A549 treated with CORT108297 at 1 μM for 4 hours (cell line): ENCODE data around the gene OSGEPL1. TPM values are rescaled to one million over a fixed set of nuclear protein-coding genes. Genes with fewer than 3 reads are reported as not detected.

Experiments used
- total RNA-seq: library from RNA; stranded (reverse); fragments of 200-300 nt; extraction: Qiagen RNA extraction; gene quantifications from 5 replicates; pipeline ENCODE4 v1.2.3, GENCODE V29; 2022

Gene OSGEPL1
- 4.4 to 4.7 TPM (median 4.6 TPM) in 5 replicates for total RNA-seq

GRCh38 chr2:189762551-189763298 is at the start of gene OSGEPL1:
OSGEPL1 (minus strand) TSS chr2:189762792; CDS start chr2:189761640, 1,152 bp downstream.

DNA sequence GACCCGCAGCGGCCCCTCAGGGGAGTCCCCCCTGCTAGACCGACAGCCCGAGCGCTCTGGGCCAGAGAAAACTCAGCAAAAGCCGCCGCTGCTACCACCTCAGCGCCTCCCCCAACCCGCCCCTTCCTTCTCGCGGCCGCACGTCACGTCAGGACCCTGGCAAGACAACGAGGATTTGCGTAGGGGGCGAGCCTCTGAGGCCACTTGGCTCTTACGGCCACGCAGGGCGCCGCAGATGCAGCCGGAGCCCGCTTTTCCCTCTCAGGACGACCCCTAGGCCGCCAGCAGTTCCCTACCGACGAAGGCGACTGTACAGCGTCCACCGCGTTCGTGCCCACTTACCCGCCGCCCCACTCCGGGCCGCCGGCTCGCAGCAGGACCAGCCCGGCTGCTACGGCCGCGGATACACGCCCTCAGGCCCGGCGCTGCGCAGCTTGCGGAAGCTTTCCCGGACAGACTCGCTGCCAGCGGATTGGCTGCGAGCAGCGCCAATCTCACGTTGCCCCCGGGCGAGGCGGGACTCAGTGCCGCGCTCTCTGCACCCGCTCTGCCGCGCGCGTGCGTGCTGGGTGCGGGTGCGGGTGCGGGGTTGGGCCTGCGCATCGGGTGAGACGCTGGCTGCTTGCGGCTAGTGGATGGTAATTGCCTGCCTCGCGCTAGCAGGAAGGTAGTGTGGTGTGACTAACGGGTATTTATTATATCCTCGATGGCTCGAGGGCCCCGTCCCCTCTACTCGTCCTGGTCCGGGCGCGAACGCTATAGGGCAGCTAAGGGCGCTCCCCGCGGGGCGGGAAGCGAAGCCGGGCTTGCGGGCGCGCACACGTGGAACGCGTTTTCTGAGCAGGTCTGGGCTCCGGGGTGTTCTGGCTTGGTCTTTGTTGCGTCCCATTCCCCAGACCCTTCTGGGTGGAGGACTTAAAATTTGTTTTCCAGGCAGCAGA is 21.6 kb upstream of the OSGEPL1 start, which contains the start of the genes ORMDL1 and PMS1:
TSS of gene ORMDL1 (minus strand) at position 413 of the 941 bp plus-strand sequence. CDS start 1,744 bp downstream, outside the sequence.
TSS of gene PMS1 (plus strand) at position 524 of the 941 bp plus-strand sequence. CDS start 7,360 bp downstream, outside the sequence.

Other genes starting within 250 kb of the OSGEPL1 start
- gene SLC40A1, start 182.0 kb downstream of the OSGEPL1 start, total RNA-seq, result 2.7 to 3.4 TPM (median 2.9 TPM) in 5 replicates
- 33.2 to 41.2 TPM (median 33.4 TPM) in 5 replicates for gene ASNSD1, start 101.3 kb downstream of the OSGEPL1 start, total RNA-seq
- 0.68 to 2.3 TPM (median 1.7 TPM) in 5 replicates for gene ANKAR, start 88.1 kb downstream of the OSGEPL1 start, total RNA-seq
- 40.5 to 50.3 TPM (median 47.4 TPM) in 5 replicates for gene ORMDL1, start 21.5 kb upstream of the OSGEPL1 start, total RNA-seq
- gene PMS1, start 21.7 kb upstream of the OSGEPL1 start, total RNA-seq, result 6.7 to 9.9 TPM (median 7.3 TPM) in 5 replicates